GM19452 (cell line): Measurements from ENCODE around the gene NR1I2.
A peak's percentile ranks its signal among the peaks of the same experiment; 100 is the strongest.

Source experiments
- ATAC-seq: cut with Tn5 transposase; IDR thresholded peaks from one replicate; pipeline ENCODE4 v1.9.1; 2021; ENCODE audit not compliant: unreplicated experiment

Gene NR1I2

GRCh38 chr3:119781330-119782198, at the start of gene NR1I2:
Gene NR1I2, plus strand, starts transcription at chr3:119782101.
- no peak for ATAC-seq

DNA sequence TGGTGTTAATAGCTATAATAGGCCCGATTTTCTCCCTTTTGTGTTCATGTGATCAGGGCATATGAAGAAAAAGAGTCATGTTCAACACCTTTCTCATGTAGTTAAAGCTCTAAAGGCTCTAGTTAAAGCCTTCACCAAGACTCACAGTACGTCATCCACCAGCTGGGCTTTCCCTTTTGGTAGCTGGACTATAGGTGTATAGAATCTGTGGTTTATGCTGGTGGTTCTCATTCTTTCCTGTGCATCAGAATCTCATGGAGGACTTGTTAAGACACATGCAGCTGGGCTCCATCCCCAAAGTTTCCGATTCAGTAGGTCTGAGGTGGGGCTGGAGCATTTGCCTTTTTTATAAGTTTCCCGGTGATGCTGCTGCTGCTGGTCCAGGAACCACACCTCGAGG, 48.1 kb upstream of the NR1I2 start:
- ATAC-seq, result no peak

- ATAC-seq, result no peak
Measured at GRCh38 chr3:119738741-119739140, 43.2 kb upstream of the NR1I2 start.

GRCh38 chr3:119741657-119742590, 40.0 kb upstream of the NR1I2 start:
- no peak for ATAC-seq

- no peak for ATAC-seq
Measured at GRCh38 chr3:119743921-119744320, 38.0 kb upstream of the NR1I2 start.

DNA sequence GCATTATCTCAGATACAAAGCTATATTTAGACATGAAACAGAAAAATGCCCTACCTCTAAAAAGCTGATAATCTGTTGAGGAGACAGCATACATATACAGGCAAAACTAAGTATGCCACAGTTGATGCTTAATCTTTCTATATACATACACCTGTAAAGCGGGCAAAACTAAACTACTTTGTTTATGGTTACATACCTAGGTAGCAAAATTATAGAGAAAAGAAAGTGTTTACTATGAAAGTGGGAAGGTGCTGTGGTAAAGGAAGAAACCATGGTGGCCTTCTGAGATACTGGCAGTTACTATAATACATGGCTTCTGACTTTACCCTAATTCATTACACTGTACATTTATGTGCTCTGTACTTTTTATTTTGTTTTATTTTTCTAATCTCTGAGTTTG, 36.0 kb upstream of the NR1I2 start:
- ATAC-seq, result no peak

GRCh38 chr3:119746423-119746822, 35.5 kb upstream of the NR1I2 start:
- no peak for ATAC-seq

- no peak for ATAC-seq
Measured at GRCh38 chr3:119747357-119747756, 34.5 kb upstream of the NR1I2 start.

DNA sequence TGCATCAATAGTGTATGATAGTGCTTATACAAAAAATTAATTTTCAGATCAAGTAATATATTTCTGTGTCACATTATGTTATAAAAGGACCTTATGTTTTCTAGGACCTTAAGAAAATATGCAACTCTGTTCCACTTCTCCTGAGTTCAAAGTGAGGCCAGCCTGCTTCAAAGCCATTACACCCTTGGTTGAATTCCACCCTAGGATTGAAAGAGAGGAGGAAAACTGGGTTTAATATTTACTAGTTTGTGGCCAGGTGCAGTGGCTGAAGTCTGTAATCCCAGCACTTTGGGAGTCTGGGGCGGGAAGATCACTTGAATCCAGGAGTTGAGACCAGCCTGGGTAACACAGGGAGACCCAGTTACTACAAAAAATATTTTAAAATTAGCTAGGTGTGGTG, 32.9 kb upstream of the NR1I2 start:
- no peak for ATAC-seq

DNA sequence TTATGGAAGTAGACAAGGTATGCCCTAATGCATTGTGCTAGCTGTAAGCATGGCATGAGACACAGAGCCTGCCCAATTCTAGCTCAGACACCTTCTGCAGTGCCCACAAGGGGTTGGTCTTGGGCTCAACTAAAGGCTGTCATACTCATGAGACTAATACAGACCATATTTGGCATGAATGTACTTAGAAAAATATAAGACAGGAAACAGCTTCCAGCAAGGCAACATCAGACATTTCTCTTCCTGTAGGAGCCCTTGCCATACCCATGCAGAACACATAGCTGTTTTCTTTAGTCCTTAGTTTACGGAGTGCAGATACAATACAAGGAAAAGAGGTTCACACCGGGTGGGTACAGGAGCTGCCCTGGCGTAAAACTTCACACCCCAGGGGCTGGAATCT, 30.5 kb upstream of the NR1I2 start:
- no peak for ATAC-seq

DNA sequence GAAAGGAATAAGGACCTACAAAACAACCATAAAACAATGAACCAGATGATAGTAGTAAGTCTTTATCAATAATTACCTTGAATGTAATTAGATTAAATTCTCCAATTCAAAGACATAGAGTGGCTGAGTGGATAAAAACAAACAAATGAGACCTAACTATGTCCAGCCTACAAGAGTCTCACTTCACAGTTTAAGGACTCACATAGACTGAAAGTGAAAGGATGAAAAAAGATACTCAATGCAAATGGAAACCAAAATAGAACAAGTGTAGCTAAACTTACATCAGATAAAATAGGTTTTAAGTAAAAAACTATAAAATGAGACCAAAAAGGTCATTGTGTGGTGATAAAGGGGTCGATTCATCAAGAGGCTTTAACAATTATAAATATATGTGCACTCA, 21.9 kb upstream of the NR1I2 start:
- ATAC-seq, result peak; percentile 75

DNA sequence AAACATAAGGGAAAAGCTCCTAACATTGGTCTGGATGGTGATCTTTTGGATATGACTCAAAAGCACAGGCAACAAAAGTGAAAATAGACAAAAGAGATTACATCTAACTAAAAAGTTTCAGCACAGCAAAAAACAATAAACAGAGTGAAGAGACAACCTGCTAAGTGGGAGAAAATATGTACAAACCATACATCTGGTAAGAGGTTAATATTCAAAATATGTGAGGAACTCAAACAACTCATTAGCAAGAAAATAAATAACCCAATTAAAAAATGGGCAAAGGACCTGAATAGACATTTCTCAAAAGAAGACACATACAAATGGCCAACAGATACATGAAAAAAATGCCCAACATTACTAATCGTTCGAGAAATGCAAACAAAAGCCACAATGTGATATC, 19.0 kb upstream of the NR1I2 start:
- no peak for ATAC-seq

- ATAC-seq, result no peak
Measured at GRCh38 chr3:119763466-119763865, 18.4 kb upstream of the NR1I2 start.

DNA sequence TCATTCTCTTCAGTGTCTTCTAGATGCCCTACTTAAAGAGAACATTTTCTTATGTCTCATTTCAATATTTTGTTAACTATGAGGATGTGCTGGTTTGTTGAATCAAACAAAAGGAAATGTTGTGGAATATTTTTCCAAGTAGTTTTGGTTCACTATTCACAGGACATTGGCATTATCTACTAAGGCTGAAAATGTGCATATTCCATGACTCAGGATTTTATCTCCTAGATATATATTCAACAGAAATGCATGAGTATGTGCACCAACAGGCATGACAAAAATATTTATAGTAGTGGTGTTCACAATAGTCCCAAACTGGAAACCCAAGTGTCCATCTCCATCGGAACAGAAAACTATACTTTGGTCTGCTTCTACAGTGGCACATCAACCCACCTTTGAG, 16.7 kb upstream of the NR1I2 start:
- no peak for ATAC-seq

DNA sequence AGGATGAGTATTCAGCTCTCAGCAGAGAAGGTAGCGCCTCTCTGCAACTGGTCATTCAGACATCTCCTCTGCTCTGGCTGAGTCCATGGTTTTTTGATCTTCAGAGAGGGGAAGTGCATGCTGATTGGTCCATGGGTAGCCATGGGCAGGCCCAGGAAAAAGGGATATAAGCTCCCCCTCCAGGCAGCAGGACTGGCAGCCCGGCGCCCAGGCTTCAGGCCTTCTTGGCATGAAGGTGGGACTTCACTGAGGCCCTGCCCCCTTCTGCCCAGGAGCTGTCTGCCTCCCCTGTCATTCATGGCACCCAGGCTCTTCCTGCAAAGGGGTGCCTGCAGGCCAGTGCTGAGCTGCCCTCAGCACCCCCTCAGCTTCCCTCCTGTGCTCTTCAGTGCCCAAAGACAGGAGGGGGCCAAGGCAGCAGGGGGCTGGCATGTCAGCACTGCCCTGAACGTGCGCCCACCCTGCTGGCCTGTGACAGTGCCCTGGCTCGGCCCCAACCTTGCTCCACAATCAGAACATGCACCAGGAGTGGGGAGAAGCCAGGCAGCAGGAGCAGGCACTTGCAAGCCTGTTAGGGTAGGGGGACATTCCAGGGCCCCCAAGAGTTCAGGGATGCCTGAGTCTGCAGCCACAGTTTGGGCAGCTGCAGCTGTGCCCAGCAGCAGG, 13.8 kb upstream of the NR1I2 start:
- no peak for ATAC-seq

- no peak for ATAC-seq
Measured at GRCh38 chr3:119768668-119769393, 13.1 kb upstream of the NR1I2 start.

DNA sequence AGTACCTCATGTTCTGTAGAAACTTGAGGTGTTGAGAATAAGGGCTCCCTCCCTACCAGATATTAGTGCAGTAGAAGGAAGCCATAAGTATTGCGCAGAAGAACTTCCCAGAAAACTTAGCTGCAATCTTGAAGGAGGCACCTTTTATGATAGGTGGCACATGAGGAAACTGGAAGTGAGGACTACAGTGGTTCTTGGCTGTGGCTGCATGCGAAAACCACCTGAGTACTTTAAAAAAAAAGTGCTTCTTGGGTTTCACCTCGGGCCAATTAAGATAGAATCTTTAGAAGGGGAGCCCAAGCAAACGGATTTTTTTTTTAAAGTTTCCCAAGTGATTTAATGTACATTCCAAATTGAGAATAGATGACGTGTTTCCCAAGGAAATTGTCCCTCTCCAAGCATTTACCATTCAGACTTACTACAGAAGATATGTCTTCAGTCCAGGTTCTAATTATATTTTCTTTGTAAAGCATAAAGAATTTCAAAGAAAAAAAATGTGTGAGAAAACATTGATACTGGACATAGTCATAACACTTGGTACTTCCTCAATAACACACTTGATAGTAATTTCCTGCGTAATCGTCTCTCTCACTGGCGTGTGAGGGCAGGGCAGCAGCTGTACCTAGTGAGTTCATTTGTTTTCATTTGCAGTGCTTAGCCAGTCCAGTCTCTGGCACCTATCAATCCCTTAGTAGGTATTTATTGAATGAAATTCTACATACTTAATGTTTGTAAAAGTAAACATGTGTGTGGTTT, 12.3 kb upstream of the NR1I2 start:
- ATAC-seq, result no peak

DNA sequence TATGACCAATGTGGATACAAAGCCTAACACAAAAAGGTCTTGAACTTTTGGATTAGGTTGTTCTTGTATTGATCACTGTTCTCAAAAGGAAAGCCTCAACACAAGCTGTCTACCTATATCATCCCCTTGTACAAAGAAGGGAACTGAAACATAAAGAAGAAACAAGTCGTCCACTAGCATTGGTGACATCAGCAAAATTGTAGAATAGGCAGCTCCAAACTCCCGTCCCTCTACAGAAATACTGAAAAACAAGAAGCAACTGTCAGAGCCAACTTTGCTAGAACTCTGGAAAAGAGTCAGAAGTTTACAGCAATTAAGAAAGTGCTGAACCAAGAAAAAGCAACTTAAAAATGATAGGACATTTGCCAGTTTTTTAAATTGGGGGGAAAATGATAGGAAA, 7.5 kb upstream of the NR1I2 start:
- peak; percentile 76 for ATAC-seq

DNA sequence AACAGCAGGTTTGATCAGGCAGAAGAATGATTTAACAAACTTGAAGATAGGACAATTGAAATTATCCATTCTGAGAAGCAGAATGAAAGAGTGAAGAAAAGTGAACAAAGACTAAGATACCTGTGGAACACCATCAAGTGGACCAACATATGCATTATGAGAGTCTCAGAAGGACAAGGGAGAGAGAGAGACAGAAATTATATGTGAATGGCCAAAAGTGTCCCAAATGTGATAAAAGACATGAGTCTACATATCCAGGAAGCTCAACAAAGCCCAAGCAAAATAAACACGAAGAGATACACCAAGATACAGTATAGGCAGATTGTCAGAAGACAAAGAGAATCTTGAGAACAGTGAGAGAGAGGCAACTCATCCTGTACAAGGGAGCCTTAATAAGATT, 5.6 kb upstream of the NR1I2 start:
- no peak for ATAC-seq

DNA sequence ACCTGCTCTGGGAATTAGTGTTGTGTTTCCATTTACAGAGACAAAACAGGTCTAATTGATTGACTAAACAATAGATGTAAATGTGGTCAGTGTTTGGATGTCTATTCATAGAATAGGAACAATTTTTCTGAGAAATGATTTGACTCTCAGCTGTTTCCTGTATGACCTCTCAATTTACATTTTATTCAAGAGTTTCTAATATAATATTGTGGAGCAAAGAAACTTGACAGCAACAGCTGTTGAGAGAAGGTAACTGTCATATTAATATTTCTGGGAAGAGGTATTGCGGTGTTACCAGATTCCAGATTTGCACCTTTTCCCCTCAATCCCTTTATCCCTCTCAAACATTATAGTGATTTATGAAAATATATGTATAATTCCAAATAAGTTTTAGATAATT, 3.7 kb upstream of the NR1I2 start:
- ATAC-seq, result no peak
